Tibial nerve (tissue), 4 donors: ENCODE measurements around the gene ADAMTS8. TPM values are rescaled to one million over a fixed set of nuclear protein-coding genes. Genes with fewer than 3 reads are reported as not detected.

Experiments used
- DNase-seq, 2 donors: peaks; one replicate each; pipeline ENCODE4 v3.0.0-alpha.2; 2019; ENCODE audit warnings: low spot score in 2 of 2
- H3K27ac ChIP-seq, 4 donors: fragments of 200-600 bp; sonication (generic) in 3 of 4; one replicate each; pipeline ENCODE4 v1.5.1; 2017 to 2019; ENCODE audit warnings: mild to moderate bottlenecking in 1 of 4
- H3K27me3 ChIP-seq, 2 donors: fragments of 200-600 bp; sonication (generic) in 1 of 2; one replicate each; pipeline versions ENCODE4 v1.5.1 to v1.6.0; 2017 to 2019
- H3K36me3 ChIP-seq, 3 donors: fragments of 200-600 bp; sonication (generic); one replicate each; pipeline ENCODE4 v1.5.1; 2018 to 2019
- H3K4me1 ChIP-seq, 4 donors: fragments of 200-600 bp; sonication (generic) in 3 of 4; one replicate each; pipeline ENCODE4 v1.5.1; 2017 to 2019
- H3K4me3 ChIP-seq, 4 donors: fragments of 200-600 bp; sonication (generic) in 3 of 4; one replicate each; pipeline ENCODE4 v1.5.1; 2017 to 2019; ENCODE audit warnings: mild to moderate bottlenecking in 1 of 4, moderate library complexity in 1 of 4
- H3K9me3 ChIP-seq, 4 donors: fragments of 200-600 bp; sonication (generic) in 3 of 4; one replicate each; pipeline ENCODE4 v1.5.1; 2017 to 2019
- EP300 ChIP-seq, 2 donors: sonication (generic); formaldehyde crosslinking; IDR thresholded peaks; one replicate each; pipeline ENCODE4 v1.6.1; 2017; ENCODE audit warnings: antibody characterized with exemption in 2 of 2, mild to moderate bottlenecking in 1 of 2
- POLR2A ChIP-seq, 2 donors: fragments of 450-650 bp; IDR thresholded peaks; one replicate each; pipeline ENCODE4 v1.6.1; 2017; ENCODE audit warnings: antibody characterized with exemption in 2 of 2, mild to moderate bottlenecking in 2 of 2, moderate library complexity in 2 of 2
- WGBS, 2 donors: methylation state at CpG; one replicate each; pipeline ENCODE4 v1.1.5; 2018; 5-methylcytosine and 5-hydroxymethylcytosine counted together
- total RNA-seq, 4 donors: library from RNA; depleted of rRNA; stranded (reverse); fragments of >200 nt; gene quantifications; one replicate each; pipeline ENCODE4 v1.1.0, GENCODE V29; 2016
- TF ChIP-seq, protein P1 (sequence below), 5 experiments: fragments of 200-600 bp in 3 of 5; fragments of 450-650 bp in 2 of 5; sonication (generic) in 3 of 5; IDR thresholded peaks; one replicate each; pipeline ENCODE4 v1.5.1; 2016 to 2019; ENCODE audit warnings: antibody characterized with exemption in 5 of 5, mild to moderate bottlenecking in 3 of 5, moderate library complexity in 2 of 5

The ADAMTS8 gene
- total RNA-seq, 4 donors from 2014 or later: 0.66 to 3.9 (median 1.6) TPM

DNA sequence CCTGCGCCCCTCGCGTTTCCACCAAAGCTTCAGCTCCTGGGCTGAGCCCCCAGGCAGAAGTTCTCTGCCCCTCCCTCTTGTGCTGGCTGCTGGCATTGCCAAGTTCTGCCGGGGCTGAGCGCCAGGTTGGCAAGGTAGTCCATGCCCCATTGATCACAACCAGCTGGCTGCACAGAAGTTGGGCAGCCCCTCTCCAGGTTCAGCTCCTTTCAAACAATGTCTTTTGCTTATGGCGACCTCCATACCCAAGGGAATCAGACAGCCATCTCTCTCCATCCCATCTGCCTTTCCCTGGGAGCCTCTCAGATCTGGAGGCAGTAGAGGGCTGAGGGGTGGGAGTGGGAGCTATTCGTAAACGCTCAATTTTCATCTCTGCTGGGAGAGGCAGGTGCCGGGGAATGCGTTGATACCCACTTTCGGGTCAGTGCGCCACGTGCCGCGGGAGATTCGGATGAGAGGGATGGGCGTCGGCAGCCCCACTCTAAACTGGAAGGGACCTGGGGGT, 1.5 kb downstream of the ADAMTS8 start:
- TF ChIP-seq EP300 (IDR thresholded peaks at IDR 0.05) (no peak), POLR2A (IDR thresholded peaks at IDR 0.05) (no peak)
- TF ChIP-seq, protein P1, sequence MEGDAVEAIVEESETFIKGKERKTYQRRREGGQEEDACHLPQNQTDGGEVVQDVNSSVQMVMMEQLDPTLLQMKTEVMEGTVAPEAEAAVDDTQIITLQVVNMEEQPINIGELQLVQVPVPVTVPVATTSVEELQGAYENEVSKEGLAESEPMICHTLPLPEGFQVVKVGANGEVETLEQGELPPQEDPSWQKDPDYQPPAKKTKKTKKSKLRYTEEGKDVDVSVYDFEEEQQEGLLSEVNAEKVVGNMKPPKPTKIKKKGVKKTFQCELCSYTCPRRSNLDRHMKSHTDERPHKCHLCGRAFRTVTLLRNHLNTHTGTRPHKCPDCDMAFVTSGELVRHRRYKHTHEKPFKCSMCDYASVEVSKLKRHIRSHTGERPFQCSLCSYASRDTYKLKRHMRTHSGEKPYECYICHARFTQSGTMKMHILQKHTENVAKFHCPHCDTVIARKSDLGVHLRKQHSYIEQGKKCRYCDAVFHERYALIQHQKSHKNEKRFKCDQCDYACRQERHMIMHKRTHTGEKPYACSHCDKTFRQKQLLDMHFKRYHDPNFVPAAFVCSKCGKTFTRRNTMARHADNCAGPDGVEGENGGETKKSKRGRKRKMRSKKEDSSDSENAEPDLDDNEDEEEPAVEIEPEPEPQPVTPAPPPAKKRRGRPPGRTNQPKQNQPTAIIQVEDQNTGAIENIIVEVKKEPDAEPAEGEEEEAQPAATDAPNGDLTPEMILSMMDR (IDR thresholded peaks at IDR 0.05): no peak
- Histone ChIP-seq H3K27me3 (peaks cover 0 to 37% of the 10 kb centered on the region in 2 donors), H3K4me1 (peaks cover 0 to 29% (median 8%) of the 10 kb centered on the region in 4 donors), H3K9me3 (no peaks in the 10 kb centered on the region), H3K4me3 (peak overlapping the region in 2 of 4 donors; percentile 59 to 60), H3K27ac (peak overlapping the region in 1 of 4 donors; percentile 74), H3K36me3 (no peaks in the 10 kb centered on the region)
- DNase-seq: no peak
- WGBS, 2 donors: 29 to 43% methylated on average over 16 to 18 of the region's 18 CpGs

DNA sequence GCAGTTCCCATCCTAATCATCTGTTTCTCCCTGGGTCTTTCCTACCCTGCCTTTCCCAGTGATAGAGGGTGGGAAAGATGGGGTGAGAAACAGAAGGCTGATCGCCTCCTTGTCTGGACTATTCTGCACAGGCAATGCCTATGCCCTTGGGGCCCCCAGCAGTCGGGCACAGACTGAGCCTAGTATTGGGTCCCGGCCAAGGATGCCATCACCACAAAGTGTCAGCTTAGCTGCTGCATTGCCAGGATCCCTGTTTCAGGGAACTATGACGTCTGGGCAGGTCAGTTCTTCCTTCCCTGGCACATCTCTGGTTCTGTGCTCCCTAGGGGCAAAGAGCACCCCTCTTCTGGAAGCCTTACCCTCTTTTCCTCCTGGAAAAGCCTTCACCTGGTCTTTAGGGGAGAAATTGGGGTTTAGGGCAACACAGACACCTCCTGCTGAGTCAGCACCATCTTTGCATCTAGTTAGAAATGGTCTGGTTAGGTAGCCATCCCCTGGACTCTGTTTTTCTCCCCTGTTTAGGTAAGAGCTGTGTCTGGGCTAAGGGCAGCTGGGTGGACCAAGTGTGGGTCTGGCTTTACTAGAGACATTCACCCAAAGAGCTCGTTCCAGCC, 2.1 kb downstream of the ADAMTS8 start:
- H3K27ac ChIP-seq: peak overlapping the region in 1 of 4 donors; percentile 74
- no peak for DNase-seq
- peaks cover 0 to 27% (median 6%) of the 10 kb centered on the region in 4 donors for H3K4me1 ChIP-seq
- H3K36me3 ChIP-seq: no peaks in the 10 kb centered on the region
- H3K9me3 ChIP-seq: no peaks in the 10 kb centered on the region
- H3K27me3 ChIP-seq: peaks cover 0 to 37% of the 10 kb centered on the region in 2 donors
- H3K4me3 ChIP-seq: peak overlapping the region in 2 of 4 donors; percentile 59 to 60
- TF ChIP-seq POLR2A (IDR thresholded peaks at IDR 0.05): no peak
- TF ChIP-seq, protein P1 (IDR thresholded peaks at IDR 0.05): no peak
- no peak for TF ChIP-seq EP300 (IDR thresholded peaks at IDR 0.05)
- WGBS, 2 donors: 61 to 78% methylated on average over 5 of the region's 5 CpGs

DNA sequence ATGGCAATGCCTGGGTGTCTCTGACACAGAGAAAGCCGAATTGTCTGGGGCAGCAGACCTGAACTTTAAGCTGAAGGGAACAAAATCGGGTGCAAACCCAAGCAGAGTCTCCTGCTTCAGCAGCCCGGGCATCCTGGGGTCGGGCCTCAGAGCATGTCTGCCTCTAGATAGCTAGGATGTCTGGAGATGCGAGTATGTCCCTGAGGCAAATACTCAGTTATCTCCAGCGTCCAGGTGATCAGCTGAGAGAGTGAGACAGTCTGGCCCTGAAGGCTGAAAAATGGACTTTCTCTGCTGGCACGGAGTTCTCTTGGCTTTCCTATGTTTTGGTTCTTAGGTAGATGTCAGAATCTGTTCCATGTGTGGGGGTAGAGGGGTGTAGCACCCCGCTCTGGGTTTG, 3.3 kb downstream of the ADAMTS8 start:
- no peak overlapping the region for H3K4me3 ChIP-seq
- no peak for DNase-seq
- H3K27ac ChIP-seq: no peak overlapping the region
- no peaks in the 10 kb centered on the region for H3K9me3 ChIP-seq
- H3K36me3 ChIP-seq: no peaks in the 10 kb centered on the region
- 91 to 92% methylated on average over 8 of the region's 8 CpGs for WGBS, 2 donors
- peaks cover 0 to 30% of the 10 kb centered on the region in 2 donors for H3K27me3 ChIP-seq
- no peak for TF ChIP-seq POLR2A (IDR thresholded peaks at IDR 0.05)
- TF ChIP-seq, protein P1 (IDR thresholded peaks at IDR 0.05): no peak
- TF ChIP-seq EP300 (IDR thresholded peaks at IDR 0.05): no peak
- peaks cover 0 to 30% (median 6%) of the 10 kb centered on the region in 4 donors for H3K4me1 ChIP-seq

DNA sequence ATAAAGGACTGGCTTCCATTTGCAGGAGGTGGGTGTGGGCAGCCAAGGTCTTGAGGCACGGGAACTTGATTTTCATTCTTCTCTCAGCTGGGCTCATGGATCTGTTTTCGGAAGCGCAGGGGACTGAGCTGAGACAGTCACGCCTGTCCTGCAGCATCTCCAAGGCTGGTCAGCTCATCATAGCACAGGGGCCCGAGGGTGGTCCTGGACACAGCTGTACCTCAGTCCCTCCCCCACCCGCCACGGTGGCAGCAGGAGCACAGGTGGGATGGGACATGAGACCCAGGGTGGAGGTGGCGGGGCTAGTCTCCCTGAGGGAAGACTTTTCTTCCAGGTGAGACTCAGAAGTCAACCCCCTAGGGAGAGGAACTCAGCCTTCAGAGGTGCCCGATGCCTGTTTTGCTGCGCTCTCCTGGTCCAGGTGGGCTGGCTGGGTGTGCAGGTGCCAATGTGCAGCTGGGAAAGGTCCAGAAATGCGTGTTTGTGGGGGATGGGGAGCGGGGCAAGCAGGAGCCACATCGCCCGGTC, 3.7 kb downstream of the ADAMTS8 start:
- H3K27ac ChIP-seq: no peak overlapping the region

More for the DNA sequence above, 3.7 kb downstream of the ADAMTS8 start:
- Histone ChIP-seq H3K9me3 (no peaks in the 10 kb centered on the region), H3K4me3 (no peak overlapping the region), H3K4me1 (peaks cover 0 to 28% (median 6%) of the 10 kb centered on the region in 4 donors), H3K36me3 (no peaks in the 10 kb centered on the region), H3K27me3 (peaks cover 0 to 29% of the 10 kb centered on the region in 2 donors)
- no peak for TF ChIP-seq POLR2A (IDR thresholded peaks at IDR 0.05)
- TF ChIP-seq, protein P1 (IDR thresholded peaks at IDR 0.05): no peak
- no peak for DNase-seq
- 94 to 97% methylated on average over 12 to 13 of the region's 14 CpGs for WGBS, 2 donors
